Measurements from ENCODE around the gene RGL1. TPM values are rescaled to one million over a fixed set of nuclear protein-coding genes. Genes with fewer than 3 reads are reported as not detected.

Gene RGL1
- total RNA-seq, 1 experiment from 2014 or later: 0.03 TPM

DNA sequence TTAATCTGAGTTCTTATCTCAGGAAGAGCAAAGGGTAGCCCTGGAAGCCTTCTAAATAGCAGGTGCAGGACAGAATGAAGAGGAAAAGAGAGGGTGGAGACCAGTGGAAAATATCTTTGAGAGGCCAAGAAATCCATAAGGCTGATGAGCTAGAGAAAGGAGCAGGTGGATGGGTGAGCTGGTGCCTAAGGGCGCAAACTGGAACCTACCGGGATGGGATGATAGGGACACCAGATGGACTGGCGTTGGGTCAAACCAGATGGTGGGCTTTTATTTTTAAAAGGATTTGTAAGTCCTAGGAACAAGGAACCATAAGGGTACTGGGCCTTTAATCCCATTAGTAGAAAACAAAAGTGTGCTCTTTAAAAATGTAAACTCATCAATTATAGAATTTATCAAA is 59.7 kb downstream of the RGL1 start:
- DNase-seq (ENCODE audit: low spot score): no peak

DNA sequence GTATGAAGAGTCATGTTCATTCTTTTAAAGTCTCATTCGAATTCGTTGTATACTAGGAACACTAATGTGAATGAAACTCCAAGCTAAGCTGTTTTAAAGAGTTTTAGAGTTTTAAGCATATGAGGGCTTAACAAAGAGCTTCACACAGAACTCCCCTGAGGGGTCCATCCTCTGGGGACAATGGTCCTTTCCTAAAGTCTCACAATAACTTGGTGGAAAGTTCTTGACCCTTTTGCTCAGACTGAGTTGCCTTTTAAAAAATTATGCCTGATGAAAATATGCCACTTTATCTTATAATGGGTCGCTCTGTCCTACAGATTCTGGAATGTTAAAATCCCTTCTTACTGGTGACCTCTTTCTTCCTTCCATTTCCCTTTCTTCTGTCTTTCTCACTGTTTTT is 64.3 kb downstream of the RGL1 start:
- DNase-seq (ENCODE audit: low spot score): no peak

DNA sequence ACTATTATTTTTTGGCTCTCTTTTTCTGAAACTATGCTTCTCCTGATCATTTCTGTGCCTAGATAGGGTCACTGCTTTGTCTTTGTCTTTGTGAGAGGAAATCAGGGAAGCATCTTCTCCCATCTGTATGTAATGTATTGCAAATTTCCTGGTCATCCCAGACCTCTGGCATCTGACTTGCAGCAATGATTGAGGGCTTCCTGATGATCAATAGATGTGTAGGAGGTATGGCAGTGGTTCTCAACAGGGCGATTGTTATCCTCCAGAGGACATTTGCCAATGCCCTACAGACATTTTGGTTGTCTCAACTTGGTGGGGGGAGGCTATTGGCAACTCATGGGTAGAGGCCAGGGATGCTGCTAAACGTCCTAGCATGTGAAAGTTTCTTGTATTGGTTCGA is 64.7 kb downstream of the RGL1 start:
- DNase-seq (ENCODE audit: low spot score): no peak

DNA sequence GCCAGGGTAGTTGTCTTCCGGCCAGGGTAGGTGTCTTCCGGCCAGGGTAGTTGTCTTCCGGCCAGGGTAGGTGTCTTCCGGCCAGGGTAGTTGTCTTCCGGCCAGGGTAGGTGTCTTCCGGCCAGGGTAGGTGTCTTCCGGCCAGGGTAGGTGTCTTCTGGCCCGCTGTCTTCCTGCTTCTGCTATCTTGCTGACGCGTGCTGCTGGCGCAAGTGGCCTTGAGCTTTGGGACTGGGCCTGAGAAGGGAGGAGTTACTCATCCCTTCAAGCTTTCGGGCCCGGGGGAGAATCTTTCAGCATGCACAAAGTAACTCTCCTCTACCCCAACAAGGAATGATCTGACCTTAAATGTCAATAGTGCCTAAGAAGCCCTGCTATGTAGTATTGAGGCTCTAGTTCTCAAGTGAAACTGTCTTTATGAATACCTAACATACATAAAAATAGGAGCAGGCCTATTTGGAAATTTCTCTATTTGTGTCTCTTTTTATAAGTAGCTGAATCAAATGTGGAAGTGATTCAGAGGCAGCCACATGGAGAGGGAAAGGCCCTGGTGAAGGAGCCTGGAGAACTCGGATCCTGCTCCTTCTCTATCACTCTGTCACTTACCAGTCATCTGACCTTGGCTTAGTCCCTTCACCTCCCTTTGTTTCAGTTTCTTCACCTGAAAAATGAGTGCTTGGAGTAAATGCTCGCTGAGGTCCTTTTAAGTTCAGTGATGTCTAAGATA is 65.6 kb downstream of the RGL1 start:
- DNase-seq (ENCODE audit: low spot score): no peak

DNA sequence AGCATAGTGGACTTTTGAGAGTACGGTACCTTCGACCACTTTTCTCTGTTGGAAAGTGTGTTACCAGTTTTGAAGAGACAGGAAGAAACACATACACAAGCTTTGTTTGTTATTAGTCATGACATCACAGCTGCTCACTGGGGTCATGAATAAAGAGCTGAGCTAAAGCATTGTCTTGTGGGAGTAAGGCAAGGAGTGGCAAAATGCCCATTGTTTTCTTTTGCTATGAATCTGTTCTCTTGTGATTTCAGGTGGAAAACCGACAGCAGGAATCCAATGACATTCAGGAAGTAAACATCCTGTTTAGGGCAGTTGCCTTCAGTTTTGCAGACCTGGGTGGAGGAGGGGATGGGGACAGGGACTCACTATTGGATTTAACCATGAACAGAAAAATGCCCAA is 66.2 kb downstream of the RGL1 start:
- DNase-seq (ENCODE audit: low spot score): peak; percentile 2

DNA sequence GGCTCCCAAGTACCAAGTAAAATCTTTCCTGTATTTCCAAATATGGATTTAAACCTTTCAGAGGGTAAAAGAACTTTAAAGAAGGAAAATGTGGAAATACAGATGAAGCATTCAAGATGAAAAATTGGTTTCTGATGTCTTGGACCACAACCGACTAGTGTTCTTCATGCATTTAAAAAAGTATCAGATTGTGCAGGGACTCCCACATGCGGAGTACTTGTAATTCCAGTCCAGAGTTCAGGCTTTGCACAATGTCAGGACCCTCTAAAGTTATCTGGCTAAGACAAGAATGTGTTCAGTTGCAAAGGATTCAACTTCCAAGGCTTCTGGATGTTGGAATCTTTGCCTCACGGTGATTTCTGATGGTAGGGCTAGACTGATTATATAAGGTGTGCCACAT is 66.7 kb downstream of the RGL1 start:
- no peak for DNase-seq (ENCODE audit: low spot score)

DNA sequence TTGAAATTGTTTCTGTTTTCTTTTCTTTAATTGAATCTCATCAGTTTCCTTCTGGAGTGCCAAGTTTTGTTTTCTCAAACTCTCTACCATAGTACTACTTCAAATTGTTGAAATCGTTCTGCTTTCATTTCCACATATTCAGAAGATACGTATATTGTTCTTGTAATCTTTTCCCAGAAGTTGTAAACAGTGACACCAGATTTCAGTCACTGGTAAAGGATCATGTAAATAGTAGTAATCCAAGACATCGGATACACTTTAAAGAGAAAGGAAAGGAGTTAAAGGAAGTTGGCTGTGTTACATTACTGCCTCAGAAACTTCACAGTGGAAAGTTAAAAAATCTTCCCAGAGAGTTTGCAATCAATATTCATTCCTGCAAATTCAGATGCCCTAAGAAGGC is 67.5 kb downstream of the RGL1 start:
- DNase-seq (ENCODE audit: low spot score): no peak

DNA sequence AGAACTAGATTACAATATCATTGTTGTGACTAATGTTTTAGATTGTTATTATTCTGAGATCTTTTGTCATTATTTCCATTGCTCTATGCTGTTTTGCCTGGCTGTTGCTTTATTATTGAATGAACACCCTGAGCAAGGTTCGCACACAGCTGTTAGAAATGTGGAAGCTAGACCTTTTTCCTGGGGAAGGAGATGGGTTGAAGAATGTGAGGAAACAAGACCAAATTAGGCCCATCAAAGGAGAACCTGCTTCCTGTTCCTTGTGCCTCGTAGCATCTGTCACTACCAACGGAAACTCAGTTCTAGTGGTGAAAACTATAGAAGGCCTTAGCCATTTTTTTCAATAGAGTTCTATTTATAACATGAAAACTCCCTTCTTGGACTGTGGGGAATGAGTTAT is 68.7 kb downstream of the RGL1 start:
- no peak for DNase-seq (ENCODE audit: low spot score)

DNA sequence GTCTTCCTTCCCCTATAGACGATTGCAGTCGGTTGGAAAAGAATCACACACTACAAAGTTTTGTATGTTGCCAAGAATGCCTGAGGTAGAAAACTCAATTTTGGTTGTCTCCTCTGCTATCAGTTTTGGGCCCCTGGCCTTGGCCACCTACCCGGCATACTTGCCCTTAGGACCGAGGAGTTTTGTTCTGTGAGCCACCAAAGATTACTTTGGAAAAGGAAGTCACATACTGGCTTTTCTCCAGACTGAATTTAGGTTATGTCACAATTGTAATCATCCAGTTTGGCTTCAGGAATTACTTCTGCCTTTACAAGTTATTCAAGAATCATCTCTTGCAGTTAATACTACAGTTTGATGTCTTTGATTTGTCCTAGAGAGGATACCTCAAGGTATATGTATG is 71.4 kb downstream of the RGL1 start:
- DNase-seq (ENCODE audit: low spot score): no peak

DNA sequence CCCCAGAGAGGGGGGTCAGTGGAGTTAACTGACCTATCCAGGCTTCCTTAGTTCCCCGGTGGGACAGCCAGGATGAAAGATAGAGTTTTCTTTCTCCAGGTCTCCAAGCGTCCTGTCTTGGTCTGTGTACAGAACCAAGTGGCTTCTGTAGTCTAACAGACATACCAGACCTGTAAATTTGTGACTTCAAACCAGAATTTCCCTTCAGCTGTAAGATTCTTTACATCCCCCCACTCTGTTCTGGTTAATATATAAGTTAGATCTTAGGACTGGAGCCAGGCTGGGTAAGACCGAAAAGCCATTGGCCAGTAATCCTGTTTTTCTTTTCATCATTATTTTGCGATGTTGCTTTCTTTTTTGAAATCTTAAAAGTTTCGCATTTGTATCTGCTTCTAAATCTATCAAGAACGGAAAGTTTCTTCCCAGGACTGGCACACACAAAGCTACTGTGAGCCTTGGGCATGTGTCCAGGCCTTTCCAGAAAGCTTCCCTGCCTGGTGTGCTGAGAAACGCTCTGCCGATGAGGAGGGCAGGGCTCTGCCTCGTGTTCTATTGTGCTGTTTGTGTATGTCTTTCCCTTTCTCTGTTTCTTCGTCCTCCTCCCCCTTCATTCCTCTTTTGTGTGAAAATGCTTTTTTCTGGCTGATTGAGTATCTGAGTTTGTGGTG is 72.3 kb downstream of the RGL1 start:
- DNase-seq (ENCODE audit: low spot score): no peak

DNA sequence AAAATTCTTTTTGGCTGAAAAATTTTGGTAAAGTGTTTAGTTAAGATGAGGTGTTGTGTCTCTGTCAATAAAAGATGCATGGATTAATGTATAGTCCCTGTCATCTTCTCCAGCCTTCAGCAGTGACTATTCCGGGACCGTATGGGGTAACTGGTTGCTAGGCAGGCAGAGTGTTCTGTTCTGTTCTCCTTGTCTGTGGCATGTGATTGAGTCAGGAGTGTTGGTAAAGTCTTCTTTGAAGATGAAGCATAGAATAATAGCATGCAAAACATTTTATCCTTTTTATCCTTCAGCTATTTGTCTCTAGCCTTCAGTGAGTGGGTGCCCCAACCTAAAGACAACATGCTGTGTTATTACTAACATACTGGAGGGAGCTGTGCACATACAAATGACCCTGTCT is 74.6 kb downstream of the RGL1 start:
- DNase-seq (ENCODE audit: low spot score): no peak

DNA sequence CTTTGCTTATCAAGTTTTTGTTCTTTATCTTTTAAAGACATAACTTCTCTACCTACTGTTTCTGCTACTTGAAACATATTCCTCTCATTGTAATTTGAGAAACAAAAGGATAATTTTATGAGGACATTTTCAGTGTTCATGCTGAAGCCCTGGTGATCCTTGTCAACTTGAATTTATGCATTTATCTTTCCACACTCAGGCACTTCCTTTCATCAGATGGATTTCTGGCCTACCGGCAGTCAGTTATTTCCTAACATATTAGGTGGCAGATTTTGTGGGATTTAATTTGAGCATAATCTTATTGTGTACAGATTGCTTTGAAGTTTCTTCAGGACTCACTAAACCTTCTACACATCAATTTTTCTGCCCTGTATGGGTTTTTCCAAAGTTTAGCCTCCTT is 75.0 kb downstream of the RGL1 start:
- DNase-seq (ENCODE audit: low spot score): no peak

DNA sequence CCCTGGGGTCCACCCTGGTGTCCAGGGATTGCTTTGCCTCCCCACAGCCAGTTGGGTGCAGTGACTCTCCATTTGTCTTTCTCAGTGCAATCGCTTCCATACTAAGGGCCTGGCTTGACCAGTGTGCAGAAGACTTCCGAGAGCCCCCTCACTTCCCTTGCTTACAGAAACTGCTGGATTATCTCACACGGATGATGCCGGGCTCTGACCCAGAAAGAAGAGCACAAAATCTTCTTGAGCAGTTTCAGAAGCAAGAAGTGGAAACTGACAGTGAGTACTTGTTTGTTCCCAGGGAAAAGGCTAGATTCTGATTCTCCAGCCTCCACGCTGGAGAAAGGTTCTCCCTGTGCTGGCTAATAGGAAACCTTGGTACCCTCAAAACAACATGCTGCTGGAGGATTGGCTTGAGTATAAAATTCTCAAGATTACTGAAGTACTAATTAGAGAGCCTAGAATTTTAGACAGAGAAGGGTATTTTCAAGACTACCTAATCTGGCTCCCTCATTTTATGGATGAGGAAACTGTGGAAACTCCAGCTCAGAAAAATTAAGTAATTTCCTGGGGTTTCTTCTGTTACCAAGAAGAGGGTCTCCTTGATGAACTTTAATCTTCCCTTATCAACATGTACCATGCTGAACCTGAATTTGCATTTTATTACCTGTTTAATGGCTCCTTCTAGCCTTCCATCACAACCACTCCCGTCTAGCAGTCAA is 75.8 kb downstream of the RGL1 start:
- no peak for DNase-seq (ENCODE audit: low spot score)

DNA sequence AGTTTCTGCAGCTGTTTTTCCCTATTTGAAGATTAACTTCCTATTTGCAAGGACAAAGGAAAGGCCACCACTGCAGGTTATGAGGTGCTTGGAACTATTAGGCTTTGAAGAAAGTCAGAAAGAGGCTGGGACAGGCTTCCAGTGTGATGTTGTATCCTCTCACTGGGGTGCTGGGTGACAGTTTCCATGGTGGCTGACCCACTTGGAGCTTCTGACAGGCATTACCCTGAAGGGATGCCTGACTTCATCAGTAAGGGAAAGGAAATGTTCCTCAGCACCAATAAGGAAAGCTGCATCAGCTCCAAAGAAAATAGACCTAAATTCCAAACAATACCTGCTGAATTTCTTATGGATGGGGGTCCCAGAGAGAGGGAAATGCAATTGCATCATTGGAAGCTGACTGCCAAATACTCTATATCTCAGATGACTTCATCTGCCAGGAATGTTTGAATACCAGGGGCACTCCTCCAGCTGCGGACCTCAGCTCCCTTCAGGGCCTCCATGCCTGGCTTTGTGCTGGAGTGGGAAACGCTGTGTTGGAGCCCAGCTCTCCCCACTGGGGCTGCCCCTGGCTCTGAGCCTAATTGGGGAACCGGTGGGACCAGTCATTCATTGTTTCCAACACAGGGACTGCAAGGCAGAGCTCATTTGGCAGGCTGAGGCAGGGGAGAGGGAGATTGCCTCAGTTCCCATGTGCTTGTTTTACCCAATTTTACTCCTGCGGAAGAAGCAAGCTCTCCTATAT is 76.6 kb downstream of the RGL1 start:
- DNase-seq (ENCODE audit: low spot score): peak; percentile 2

DNA sequence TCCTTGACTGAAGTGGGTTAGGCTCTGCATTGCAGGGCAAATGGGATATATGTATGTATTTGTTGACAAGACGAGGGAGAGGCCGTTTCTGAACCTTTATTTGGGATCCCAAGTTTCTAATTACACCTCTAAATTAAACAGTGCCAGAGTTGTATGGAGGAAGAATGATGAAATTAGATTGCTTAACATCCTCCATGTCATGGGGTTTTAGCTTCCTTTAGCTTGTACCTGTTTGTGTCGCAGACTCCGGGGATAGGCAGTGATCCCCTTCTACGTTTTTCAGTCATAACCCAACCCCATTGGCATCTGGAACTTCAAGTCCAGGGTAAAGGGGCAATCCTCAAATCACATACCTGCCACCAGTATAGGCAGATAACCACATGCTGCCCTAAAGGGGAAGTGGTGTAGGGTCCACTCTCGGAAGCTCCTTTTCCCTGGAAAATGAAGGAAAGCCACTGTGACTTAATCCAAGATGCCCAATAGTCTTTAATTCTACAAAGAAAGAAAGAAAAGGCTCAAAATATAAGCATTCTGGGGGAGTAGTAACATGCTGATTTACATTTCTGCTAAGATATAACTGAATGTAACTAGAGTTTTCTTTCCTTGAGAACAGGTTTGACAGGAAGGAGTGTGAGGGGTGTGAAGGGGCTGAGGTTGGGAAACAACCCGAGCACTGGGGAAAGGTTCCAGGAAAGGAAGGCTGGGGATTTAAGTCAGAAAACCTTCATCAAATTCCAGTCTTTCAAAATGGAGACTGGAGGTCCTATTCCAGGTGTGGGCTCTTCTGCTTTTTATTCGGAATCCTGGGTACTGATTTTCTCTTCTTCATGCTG is 77.6 kb downstream of the RGL1 start:
- no peak for DNase-seq (ENCODE audit: low spot score)

DNA sequence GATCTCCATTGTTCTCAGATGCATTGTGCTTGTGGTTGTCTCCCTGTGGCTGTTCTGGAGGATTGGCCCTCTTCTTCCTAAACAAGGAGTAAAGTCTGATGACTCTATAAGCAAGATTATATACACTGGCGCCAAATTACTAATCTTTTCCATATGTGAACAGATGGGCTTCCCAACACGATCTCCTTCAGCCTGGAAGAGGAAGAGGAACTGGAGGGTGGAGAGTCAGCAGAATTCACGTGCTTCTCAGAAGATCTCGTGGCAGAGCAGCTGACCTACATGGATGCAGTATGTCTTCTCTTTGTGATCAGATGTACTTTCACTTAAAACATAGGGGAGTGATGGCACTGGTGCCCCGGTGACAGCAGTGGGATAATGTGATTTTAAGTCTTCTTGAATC is 78.7 kb downstream of the RGL1 start:
- no peak for DNase-seq (ENCODE audit: low spot score)

DNA sequence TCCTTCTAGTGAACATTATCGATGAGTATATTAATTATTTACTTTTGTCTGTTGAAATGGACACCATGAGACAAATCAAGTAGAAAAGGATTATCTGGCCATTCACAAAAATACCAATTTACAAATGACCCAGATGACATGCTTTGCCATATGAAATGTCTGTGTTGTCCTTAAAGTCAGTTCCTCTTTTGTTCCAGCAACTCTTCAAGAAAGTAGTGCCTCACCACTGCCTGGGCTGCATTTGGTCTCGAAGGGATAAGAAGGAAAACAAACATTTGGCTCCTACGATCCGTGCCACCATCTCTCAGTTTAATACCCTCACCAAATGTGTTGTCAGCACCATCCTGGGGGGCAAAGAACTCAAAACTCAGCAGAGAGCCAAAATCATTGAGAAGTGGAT is 79.6 kb downstream of the RGL1 start:
- no peak for DNase-seq (ENCODE audit: low spot score)

DNA sequence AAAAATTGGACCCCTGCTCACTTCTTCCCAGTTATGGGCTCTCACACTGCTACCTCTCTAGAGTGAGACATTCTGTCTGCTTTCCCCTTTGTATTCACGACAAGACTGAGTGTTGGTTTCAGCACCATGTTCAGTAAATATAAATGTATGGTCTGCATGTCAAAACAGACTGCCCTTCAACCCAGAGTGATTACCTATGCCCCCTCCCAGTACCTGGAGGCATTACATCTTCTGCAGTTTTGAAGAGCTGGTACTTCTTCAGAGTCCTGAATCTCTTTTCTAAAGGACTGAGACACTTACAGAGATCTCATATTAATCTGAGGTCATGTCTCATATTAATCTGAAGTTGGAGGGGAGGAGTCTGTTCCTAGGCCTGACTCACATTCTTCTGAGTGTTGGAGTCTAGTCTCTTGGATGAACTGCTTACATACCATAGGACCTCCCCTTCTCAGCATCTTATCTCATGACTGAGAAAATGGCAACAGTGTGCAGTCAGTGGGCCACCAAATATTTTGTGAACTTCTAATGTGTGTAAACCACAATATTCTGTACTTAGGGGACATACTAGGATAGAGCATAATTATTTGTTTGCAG is 80.3 kb downstream of the RGL1 start:
- no peak for DNase-seq (ENCODE audit: low spot score)

DNA sequence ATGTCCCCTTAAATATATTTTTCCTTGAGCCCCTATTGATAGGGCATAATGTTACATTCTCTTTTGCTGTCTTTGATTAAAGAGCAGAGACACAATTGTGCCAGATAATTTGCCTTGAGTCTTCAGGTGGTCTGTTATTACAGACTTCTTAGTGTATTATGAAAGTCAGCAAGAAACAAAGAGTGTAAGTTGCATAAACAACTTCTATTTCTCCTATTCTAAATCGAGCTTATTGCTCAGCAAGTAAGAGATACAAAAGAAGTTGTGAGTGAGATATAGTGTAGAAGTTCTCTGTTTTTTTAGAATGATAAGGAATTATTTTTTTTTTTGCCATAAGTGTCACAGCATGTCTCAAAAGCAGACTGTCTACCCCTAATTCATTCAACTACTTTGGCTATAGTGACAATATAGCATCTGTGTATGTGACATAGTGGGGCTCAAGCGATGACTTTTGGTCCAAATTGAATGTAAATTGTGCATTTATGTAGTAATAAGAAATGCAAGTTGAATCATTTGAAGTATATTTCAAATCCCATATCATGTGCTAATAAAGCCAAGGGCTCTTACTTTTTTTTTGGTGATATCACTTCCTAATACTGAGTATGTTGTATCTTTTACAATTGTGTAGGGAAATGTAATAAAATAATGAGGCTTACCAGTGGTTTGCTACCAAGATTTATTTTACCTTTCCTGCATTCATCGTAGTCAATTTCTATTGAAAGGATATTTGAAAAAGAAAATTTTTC is 81.3 kb downstream of the RGL1 start:
- no peak for DNase-seq (ENCODE audit: low spot score)

DNA sequence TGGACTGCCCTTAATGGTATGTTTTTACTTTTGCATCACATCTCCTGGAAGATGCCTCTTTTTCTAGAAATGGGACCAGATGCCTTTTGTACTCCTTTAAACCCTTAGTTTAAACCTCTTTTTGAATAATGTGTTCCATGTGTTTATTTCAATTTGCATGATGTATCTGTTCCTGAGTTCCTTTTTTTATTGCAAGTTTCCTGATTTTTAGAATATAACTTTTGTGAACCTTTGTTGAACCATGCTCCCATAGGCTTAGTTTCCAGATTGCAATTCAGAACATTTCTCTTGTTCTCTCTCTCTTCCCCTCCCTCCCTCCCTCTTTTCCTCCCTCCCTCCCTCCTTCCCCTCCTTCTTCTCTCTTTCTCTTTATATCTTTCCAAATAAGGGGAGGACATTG is 81.9 kb downstream of the RGL1 start:
- DNase-seq (ENCODE audit: low spot score): no peak

Measured in HT-29 (cell line).